ENCODE measurements around the gene NHSL2. TPM values are rescaled to one million over a fixed set of nuclear protein-coding genes. Genes with fewer than 3 reads are reported as not detected.

Gene NHSL2
- polyA plus RNA-seq, 10 donors: 7.7 to 13.1 (median 8.7) TPM

DNA sequence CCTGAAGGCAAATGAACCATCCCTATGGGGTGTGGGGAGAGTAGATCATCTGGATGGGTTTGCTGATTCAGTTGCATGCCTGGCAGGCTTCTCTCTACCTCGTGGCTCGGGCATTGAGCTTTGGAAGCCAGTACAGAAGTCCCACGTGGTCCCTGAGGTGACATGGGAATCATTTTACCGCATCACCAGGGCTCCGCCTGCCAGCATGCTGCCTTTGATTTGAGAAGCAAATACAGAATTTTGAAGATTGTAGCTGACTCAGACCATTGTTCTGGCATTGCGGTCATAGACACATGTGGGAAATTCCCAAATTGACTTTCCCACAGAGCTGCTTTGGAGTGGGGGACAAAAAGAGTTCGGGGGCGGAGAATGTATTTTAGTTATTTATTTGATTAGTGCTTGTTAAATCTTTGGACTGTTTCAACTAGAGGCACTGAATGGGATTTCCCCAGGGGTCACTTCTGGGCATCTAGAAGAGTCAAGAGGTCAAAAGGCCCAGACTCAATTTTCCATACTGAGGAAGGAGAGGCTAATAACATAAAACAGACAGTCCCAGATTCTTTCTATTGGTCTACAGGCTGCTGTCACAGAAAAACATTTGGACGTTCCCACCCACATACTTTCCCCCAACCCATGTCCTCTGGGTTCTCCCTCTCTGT lies 79.3 kb downstream of the NHSL2 start:
- DNase-seq: peak in 1 of 3 donors; percentile 35

DNA sequence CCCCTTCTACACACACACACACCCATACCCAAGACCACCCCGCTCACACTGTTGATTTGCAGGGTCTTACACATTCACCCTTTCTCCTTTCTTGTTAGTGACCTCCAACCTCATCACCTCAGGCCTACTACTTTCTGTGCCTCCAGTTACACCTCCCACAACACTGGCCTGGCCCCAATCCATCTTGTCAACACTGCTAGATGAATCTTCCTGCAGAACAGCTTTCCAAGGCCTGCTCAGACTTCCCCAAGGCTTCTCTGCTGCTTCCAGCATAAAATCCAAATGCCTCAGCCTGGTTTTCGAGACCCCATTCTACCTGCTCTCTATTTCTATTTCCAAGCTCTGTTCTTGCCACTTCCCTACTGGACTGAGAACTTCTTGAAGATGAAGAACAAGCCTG lies 79.9 kb downstream of the NHSL2 start:
- DNase-seq: no peak

GRCh38 chrX:71991164-71991563 lies 80.5 kb downstream of the NHSL2 start:
- no peak for DNase-seq

DNA sequence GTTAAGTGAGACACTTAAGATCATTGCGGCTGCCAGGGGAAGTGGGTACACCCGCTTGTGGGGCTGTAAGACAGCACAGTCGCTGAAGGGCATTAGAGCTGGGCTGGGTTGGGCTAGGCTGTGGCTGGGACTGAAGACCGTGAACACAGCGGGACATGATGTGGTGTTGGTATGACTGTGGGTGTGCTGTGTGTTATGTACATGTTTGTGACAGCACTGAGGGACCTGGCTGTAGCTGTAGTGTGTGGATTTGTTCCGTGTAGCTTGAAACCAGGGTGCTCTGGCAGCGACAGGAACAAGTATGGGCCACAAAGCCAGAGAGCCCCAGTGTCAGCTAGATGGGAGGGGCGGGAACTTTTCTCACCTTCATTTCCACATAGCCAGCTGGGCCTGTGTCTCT lies 82.1 kb downstream of the NHSL2 start:
- DNase-seq: no peak

- no peak for DNase-seq
These were observed 82.7 kb downstream of the NHSL2 start for GRCh38 chrX:71993371-71993770.

DNA sequence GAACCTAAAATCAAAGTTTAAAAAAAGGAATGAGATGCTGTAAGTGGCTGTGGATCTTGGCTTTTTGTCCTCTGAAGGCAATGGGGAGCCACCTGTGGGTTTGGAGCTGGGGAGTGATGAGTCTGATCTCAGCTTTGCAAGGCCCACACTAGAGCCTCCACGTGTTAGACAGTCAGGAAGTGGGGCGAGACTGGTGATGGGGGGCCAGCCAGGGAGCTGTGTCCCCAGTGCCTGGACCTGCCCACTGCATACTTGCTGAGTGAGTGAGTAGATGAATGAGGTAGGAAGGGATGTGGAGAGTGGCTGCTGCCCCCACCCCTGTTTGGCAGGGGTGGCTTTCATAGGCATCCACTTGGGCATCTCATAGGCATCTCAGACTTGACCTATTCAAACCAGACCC lies 84.0 kb downstream of the NHSL2 start:
- no peak for DNase-seq

- no peak for DNase-seq
These were observed 84.5 kb downstream of the NHSL2 start for GRCh38 chrX:71995122-71995521.

GRCh38 chrX:71996136-71996535 lies 85.5 kb downstream of the NHSL2 start:
- DNase-seq: no peak

GRCh38 chrX:71996826-71997225 lies 86.2 kb downstream of the NHSL2 start:
- peak; percentile 34 to 81 (median 64) for DNase-seq

DNA sequence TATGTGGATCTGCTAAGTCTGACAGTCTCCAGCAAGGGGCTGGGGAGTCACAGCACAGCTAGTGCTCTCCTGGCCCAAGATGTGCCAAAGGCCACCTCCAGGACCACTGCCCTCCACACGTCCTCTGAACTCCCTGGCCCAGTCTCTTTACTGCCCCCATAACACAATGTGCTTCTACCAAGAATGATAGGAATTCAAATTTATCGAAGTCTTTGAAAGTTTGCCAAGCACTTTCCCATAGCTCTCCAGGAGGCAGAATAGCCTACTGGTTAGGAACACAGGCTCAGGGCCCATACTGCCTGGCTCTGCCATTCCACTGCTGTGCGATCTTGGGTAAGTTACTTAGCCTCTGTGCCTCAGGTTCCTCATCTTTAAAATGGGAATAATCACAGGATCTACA lies 86.7 kb downstream of the NHSL2 start:
- DNase-seq: peak in 1 of 3 donors; percentile 36

- DNase-seq: peak in 1 of 3 donors; percentile 42
These were observed 88.3 kb downstream of the NHSL2 start for GRCh38 chrX:71998836-71999509.

DNA sequence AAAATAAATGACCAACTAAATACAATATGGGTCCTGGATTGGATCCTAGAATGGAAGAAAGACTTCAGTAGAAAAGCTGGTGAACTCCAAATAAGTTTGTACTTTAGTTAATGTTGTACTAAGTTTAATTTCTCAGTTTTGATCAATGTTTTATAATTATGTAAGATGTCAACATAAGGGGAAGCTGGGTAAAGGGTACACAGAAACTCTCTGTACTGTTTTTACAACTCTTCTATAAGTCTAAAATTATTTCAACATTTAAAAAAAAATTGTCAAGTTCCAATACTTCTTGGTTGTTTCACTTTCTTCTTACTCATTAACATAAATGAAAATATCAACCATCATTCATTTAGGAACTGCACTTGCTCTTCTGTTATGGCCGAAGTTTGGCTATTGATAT lies 88.9 kb downstream of the NHSL2 start:
- no peak for DNase-seq

- no peak for DNase-seq
These were observed 90.8 kb downstream of the NHSL2 start for GRCh38 chrX:72001471-72001870.

DNA sequence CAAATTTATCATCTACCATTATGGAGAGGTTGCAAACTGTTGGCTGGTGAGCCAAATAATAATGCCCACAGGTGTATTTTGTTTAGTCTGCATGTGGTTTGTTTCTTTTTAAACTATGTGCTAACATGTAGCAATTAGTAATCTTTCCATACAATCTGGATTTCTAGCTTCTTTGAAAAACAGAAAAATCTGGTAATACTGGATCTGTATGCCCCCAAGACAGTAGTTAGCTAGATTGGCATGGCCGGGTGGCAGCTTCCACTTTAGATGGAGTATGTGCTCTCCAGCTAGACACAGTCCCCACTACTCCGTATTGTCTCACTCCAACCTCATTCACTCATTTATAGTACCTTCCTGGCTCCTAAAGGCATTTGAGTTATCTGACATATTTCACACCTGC lies 91.3 kb downstream of the NHSL2 start:
- no peak for DNase-seq

GRCh38 chrX:72002875-72003274 lies 92.2 kb downstream of the NHSL2 start:
- no peak for DNase-seq

DNA sequence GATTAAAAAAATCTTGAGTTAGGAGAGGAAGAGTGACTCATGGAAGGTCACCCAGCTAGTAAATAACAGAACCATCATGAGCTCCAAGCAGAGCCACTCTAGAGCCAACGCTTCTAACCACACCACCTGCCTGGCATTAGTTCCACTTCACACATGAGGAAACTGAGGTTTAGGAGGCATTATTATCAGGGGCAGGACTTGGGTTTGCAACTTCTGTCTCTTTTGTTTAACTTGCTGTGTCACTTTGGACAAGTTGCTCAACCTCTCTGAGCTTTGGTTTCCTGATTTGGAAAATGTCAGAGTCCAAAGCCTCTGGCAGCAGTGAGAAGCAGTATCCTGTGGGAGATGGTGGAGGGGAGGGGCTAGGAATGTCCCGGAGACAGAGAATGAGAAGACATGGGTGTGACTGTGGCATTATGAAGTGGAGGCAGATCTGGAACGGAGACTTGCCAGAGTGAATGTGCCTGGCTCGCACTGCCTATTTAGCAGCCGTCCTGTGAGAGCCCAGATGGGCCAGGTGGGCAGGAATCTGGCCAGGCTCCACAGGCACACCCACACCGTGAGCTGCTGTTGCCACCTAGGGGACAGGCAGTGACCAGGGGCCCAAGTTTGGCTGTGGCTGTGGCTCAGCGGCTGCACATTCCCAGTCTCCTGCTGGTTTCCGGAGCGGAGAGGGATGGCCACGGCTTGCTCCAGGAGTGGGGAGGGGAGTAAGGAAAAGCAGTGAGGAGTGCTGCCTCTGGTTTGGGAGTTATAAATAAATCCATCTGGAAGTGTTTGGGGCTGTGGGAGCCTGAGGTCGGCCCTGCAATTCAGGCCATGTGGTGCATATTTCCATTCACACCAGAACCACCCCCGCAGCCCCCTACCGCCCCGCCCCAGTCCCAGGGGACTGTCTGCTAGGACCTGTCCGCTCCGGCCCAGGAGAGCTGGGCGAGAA lies 93.4 kb downstream of the NHSL2 start:
- DNase-seq: peak; percentile 56 to 87 (median 72)

- DNase-seq: no peak
These were observed 94.4 kb downstream of the NHSL2 start for GRCh38 chrX:72005046-72005445.

- no peak for DNase-seq
These were observed 95.8 kb downstream of the NHSL2 start for GRCh38 chrX:72006461-72006860.

DNA sequence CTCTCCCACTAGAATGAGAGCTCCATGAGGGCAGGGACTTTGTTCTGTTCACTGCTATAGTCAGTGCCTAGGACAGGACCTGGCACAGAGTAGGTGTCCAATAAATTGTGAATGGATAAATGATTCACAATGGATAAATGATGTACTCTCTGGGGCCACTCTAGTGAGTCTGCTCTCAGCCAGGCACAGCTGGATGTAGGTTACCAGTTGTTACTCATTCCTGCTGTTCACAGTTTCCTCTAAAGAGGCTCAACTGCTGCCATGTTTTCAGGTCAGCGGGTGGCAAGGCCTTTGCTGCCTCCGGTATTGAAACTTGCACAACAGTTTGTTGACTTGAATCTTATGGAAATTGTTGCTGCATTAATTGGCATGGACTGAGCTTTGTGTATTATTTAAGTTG lies 99.1 kb downstream of the NHSL2 start:
- DNase-seq: no peak

DNA sequence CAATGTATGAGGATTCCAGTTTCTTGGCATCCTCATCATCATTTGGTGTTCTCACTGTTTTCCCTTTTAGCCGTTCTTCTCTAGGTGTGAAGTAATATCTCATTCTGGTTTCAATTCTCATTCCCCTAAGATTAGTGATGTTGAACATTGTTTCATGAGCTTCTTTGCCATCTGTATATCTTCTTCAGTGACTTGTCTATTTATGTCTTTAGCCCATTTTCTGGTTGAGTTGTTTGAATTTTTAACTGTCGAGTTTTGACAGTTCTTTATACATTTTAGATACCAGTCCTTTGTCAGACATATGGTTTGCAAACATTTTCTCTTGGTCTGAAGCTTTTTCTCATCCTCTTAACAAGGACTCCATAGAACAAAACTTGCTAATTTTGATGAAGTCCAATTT lies 101.1 kb downstream of the NHSL2 start:
- no peak for DNase-seq

DNA sequence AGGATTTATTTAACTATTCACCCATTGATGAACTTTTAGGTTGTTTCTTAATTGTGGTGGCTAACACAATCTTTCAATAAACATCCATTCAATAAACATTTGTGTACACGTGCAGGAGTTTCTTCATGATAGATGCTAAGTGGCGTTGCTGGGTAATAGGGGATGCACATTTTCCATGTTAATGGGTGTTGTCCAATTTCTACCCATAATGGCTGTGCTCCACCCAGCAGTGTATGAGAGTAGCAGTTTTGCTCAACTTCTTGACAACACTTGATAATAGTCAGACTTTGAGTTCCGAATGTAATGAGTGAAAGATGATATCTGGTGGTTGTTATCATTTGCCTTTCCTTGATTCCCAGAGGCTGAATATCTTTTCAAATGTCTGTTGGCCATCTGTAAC lies 104.7 kb downstream of the NHSL2 start:
- no peak for DNase-seq

All from muscle of back (tissue), 11 donors.